ENCODE data around the gene SLC12A2.
A peak's percentile ranks its signal among the peaks of the same experiment; 100 is the strongest.

SLC12A2 gene

DNA sequence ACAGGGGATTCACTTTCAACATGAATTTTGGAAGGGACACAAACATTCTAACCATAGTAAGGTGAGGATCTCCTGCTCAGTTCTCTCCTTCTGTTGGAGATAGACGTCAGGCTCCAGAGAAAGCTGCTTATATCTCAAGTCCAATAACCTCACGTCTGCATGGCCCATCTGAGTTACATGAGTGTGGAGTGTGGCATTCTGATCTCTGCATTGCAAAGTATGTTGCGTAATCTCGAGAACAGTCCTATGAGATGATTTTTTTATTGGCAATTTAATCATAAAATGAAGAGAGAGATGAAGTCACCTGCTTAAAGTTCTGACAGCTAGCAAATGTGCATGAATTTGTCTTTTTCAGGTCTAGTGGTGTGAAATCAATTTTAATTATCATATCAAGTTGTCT is 118.8 kb downstream of the SLC12A2 start:
- no peak overlapping the region for H3K27ac ChIP-seq
- no peak for DNase-seq (ENCODE audit: low spot score)
- CTCF ChIA-PET: interaction anchor here (0.8 to 1.3 kb wide), 2 partner anchors 326 to 444 kb away, joined by 4 to 18 read pairs; no protein-coding TSS in a partner anchor
- POLR2A ChIA-PET (ENCODE audit: low non-redundant PET): no interaction called here
- TF ChIP-seq CTCF (conservative IDR thresholded peaks at IDR 0.05; ENCODE audit: low read depth): no peak

DNA sequence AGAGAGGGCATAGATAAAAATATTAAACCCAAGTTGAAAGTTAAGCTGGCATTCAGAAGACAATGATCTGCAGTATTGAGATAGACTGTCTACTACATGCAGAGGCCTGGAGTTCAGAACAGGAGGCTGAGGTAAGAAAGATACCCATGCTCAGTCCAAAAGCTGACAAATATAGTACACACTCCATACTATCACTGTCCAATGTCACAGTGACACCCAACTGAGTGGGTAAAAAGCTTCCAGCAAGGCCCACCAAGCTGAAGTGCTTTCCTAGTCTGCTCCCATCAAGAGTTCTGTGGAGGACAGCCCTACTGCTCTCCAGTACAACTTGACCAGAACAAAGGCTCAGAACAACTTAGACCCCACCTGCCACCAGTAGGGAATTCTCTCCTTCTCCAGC is 124.9 kb downstream of the SLC12A2 start:
- no peak overlapping the region for H3K27ac ChIP-seq
- POLR2A ChIA-PET (ENCODE audit: low non-redundant PET): interaction anchor here (0.6 kb wide), 1 partner anchor 624 kb away, joined by 5 read pairs; no protein-coding TSS in a partner anchor
- CTCF ChIA-PET: interaction anchor here (0.9 to 1.0 kb wide), 2 partner anchors 333 to 644 kb away, joined by 3 read pairs; no protein-coding TSS in a partner anchor
- TF ChIP-seq CTCF (conservative IDR thresholded peaks at IDR 0.05; ENCODE audit: low read depth): no peak
- DNase-seq (ENCODE audit: low spot score): no peak

DNA sequence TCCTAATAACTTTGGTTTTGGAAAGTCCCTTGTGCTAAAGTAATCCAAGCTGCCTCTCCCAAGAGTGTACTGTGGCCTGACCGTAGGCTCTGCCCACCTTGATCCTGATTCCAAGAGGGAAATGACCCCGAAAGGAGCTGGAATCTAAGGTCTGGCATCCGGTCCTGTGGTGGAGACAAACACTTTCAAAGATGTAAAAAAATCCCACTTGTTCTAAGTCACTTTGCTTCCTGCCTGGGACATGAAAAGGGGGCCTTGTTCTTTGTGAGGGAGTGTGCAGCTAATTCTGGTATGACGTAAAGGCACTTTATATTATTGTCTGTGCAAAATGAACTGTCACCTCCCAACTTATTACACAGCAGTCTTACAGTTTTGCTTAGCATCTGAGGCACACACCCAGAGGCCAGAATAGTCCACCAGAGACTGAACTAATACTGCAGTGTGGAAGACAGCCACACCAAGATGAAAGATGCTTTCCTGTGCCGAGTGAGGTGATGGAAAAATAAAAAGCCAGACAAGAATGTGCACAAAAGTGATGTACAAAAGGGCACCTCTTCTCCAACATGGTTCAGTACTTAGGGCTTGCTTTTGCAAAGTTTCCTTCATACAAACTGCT is 128.7 kb downstream of the SLC12A2 start:
- ChIA-PET CTCF (interaction anchor here (0.5 to 1.5 kb wide), 5 partner anchors 60 to 635 kb away, joined by 3 to 8 read pairs (median 4); no protein-coding TSS in a partner anchor), POLR2A (ENCODE audit: low non-redundant PET) (no interaction called here)
- no peak overlapping the region for H3K27ac ChIP-seq
- no peak for DNase-seq (ENCODE audit: low spot score)
- TF ChIP-seq CTCF (conservative IDR thresholded peaks at IDR 0.05; ENCODE audit: low read depth): no peak

- POLR2A ChIA-PET (ENCODE audit: low non-redundant PET): no interaction called here
- TF ChIP-seq CTCF (conservative IDR thresholded peaks at IDR 0.05; ENCODE audit: low read depth): peak; percentile 79
- CTCF ChIA-PET: interaction anchor here (0.5 to 1.5 kb wide), 7 partner anchors 285 to 800 kb away, joined by 3 to 8 read pairs (median 3); no protein-coding TSS in a partner anchor
- no peak overlapping the region for H3K27ac ChIP-seq
- peak; percentile 64 for DNase-seq (ENCODE audit: low spot score)
These were observed 129.8 kb downstream of the SLC12A2 start for GRCh38 chr5:128213340-128213739.

DNA sequence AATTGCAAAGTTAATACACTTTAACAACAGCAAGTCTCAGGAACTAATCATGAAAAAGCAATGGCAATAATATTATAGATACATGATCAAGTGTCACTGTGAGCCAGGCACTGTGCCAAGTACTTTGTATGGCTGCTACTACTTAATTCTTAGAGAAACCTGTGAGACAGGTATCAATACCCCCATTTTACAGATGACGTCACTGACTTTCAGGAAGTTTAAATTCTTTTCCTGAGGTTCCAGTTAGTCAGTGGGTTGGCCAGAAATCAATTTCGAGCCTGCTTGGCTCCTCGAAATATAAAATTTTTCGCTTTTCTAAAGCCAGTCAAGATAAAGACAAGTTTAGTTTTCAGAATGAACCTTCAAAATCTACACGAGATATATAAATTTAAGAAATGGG is 130.3 kb downstream of the SLC12A2 start:
- no peak for DNase-seq (ENCODE audit: low spot score)
- CTCF ChIA-PET: interaction anchor here (0.9 to 1.5 kb wide), 3 partner anchors 285 to 459 kb away, joined by 3 to 8 read pairs (median 5); no protein-coding TSS in a partner anchor
- TF ChIP-seq CTCF (conservative IDR thresholded peaks at IDR 0.05; ENCODE audit: low read depth): no peak
- no peak overlapping the region for H3K27ac ChIP-seq
- POLR2A ChIA-PET (ENCODE audit: low non-redundant PET): no interaction called here

DNA sequence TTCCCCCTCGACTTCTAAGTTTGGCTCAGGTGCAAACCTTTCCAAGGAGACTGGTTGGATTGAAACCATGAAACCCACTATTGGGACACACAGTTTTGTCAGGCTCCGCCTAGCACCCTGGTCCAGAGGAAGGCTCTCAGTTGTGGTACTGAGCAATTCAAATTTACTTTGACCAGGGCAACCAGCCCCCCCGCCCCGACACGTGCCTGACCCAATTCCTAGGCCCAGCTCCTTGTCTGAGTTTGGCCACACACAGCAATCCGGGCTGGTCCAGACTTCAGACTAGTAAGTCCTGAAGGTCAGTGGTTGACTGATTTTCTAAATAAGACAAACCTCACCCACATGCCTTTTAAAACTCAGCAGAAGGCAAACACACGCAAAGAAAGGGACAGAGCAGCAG is 132.7 kb downstream of the SLC12A2 start:
- POLR2A ChIA-PET (ENCODE audit: low non-redundant PET): no interaction called here
- TF ChIP-seq CTCF (conservative IDR thresholded peaks at IDR 0.05; ENCODE audit: low read depth): no peak
- H3K27ac ChIP-seq: no peak overlapping the region

More for the DNA sequence above, 132.7 kb downstream of the SLC12A2 start:
- no peak for DNase-seq (ENCODE audit: low spot score)
- CTCF ChIA-PET: no interaction called here

All from RWPE1 (cell line).